Stomach (tissue), 9 donors: ENCODE measurements around the gene KLHL29. TPM values are rescaled to one million over a fixed set of nuclear protein-coding genes. Genes with fewer than 3 reads are reported as not detected.
A peak's percentile ranks its signal among the peaks of the same experiment; 100 is the strongest.

Experiments used
- DNase-seq, 2 donors: peaks; one replicate each; pipeline versions ENCODE4 v3.0.0 to v3.0.0-alpha.2; 2013 to 2019
- H3K27ac ChIP-seq, 5 donors: fragments of 200-600 bp in 4 of 5; sonication (generic) in 4 of 5; one replicate each; pipeline ENCODE4 v1.5.1; 2013 to 2019; ENCODE audit warnings: mild to moderate bottlenecking in 1 of 5, moderate library complexity in 1 of 5
- H3K27me3 ChIP-seq, 3 donors: fragments of 200-600 bp; sonication (generic); one replicate each; pipeline ENCODE4 v1.5.1; 2017 to 2019; ENCODE audit warnings: mixed run types in 1 of 3
- H3K36me3 ChIP-seq, 4 donors: fragments of 200-600 bp; sonication (generic); 1 replicate in 3 of 4; 2 replicates in 1 of 4; pipeline ENCODE4 v1.5.1; 2016 to 2019
- H3K4me1 ChIP-seq, 4 donors: fragments of 200-600 bp; sonication (generic); one replicate each; pipeline ENCODE4 v1.5.1; 2016 to 2019
- H3K4me3 ChIP-seq, 4 donors: fragments of 200-600 bp; sonication (generic) in 3 of 4; one replicate each; pipeline ENCODE4 v1.5.1; 2016 to 2019; ENCODE audit warnings: mild to moderate bottlenecking in 1 of 4
- H3K9me3 ChIP-seq, 4 donors: fragments of 200-600 bp; sonication (generic); one replicate each; pipeline ENCODE4 v1.5.1; 2016 to 2019
- CTCF ChIP-seq, 7 experiments: fragments of 450-650 bp in 4 of 7; fragments of 200-600 bp in 3 of 7; sonication (generic) in 3 of 7; IDR thresholded peaks; one replicate each; pipeline ENCODE4 v1.5.1; 2016 to 2019; ENCODE audit warnings: antibody characterized with exemption in 7 of 7, control low read depth in 2 of 7, mild to moderate bottlenecking in 1 of 7
- EP300 ChIP-seq: sonication (generic); formaldehyde crosslinking; IDR thresholded peaks from one replicate; pipeline ENCODE4 v1.6.1; 2017; ENCODE audit warnings: antibody characterized with exemption
- POLR2A ChIP-seq, 4 donors: fragments of 450-650 bp; IDR thresholded peaks; one replicate each; pipeline ENCODE4 v1.6.1; 2016; ENCODE audit warnings: antibody characterized with exemption in 4 of 4, control low read depth in 2 of 4, mild to moderate bottlenecking in 1 of 4, moderate library complexity in 1 of 4
- POLR2AphosphoS5 ChIP-seq, 3 donors: sonication (generic); formaldehyde crosslinking; IDR thresholded peaks; one replicate each; pipeline ENCODE4 v1.6.1; 2016; ENCODE audit warnings: antibody characterized with exemption in 3 of 3
- WGBS, 5 donors: extraction: QIAGEN DNeasy Blood & Tissue Kit in 3 of 5; methylation state at CpG; one replicate each; pipeline versions ENCODE4 v1.1.5 to v1.1.7; 2013 to 2018; 5-methylcytosine and 5-hydroxymethylcytosine counted together
- intact Hi-C: fragments of 100-400 bp; cut with DNase I; formaldehyde crosslinking; loops from one replicate; pipeline ENCODE4 v1.15.1; 2023; ENCODE audit warnings: low total_unique reads
- polyA plus RNA-seq, 3 donors: library from polyadenylated mRNA; stranded (reverse); fragments of 200-250 nt; gene quantifications; one replicate each; pipeline ENCODE4 v1.2.3, GENCODE V29; 2013
- total RNA-seq, 5 donors: library from RNA; depleted of rRNA; stranded (reverse); fragments of >200 nt; gene quantifications; one replicate each; pipeline versions ENCODE4 v1.1.0 to v1.2.3, GENCODE V29; 2014 to 2016
- donor health status: healthy with polysubstance abuse.
- donor health status: Bipolar disorder and iron deficiency.
- donor health status: healthy.

The KLHL29 gene
- total and polyA plus RNA-seq, 8 donors: under 0.01 to 6.6 (median 1.3) TPM

- intact Hi-C loops: no loop called here
Measured at GRCh38 chr2:23545811-23546210, 160.8 kb downstream of the KLHL29 start.

GRCh38 chr2:23546913-23547312 is 161.9 kb downstream of the KLHL29 start:
- intact Hi-C loops: no loop called here
- Histone ChIP-seq H3K4me1 (peaks cover 13 to 39% (median 23%) of the 10 kb centered on the region in 4 donors), H3K36me3 (no peaks in the 10 kb centered on the region), H3K9me3 (no peaks in the 10 kb centered on the region), H3K4me3 (no peak overlapping the region), H3K27ac (peak overlapping the region in 1 of 5 donors; percentile 76), H3K27me3 (no peaks in the 10 kb centered on the region)
- TF ChIP-seq POLR2AphosphoS5 (IDR thresholded peaks at IDR 0.05): no peak
- no peak for TF ChIP-seq CTCF (IDR thresholded peaks at IDR 0.05)
- no peak for TF ChIP-seq POLR2A (IDR thresholded peaks at IDR 0.05)
- TF ChIP-seq EP300: no peak
- 86 to 94% (median 90%) methylated on average over 13 of the region's 13 CpGs for WGBS, 5 donors
- no peak for DNase-seq

More at GRCh38 chr2:23545811-23546210, 160.8 kb downstream of the KLHL29 start:
- H3K4me1 ChIP-seq: peaks cover 13 to 49% (median 25%) of the 10 kb centered on the region in 4 donors
- 77 to 88% (median 80%) methylated on average over 2 to 3 of the region's 3 CpGs; no CpG with 5 or more reads in 1 of the 5 donors for WGBS, 5 donors
- H3K27ac ChIP-seq: peak overlapping the region in 2 of 5 donors; percentile 44 to 76
- no peak overlapping the region for H3K4me3 ChIP-seq
- DNase-seq: peak in 1 of 2 donors; percentile 72
- TF ChIP-seq POLR2AphosphoS5 (IDR thresholded peaks at IDR 0.05) (no peak), POLR2A (IDR thresholded peaks at IDR 0.05) (no peak), EP300 (no peak), CTCF (IDR thresholded peaks at IDR 0.05) (no peak)
- no peaks in the 10 kb centered on the region for H3K36me3 ChIP-seq
- H3K27me3 ChIP-seq: no peaks in the 10 kb centered on the region
- H3K9me3 ChIP-seq: no peaks in the 10 kb centered on the region

DNA sequence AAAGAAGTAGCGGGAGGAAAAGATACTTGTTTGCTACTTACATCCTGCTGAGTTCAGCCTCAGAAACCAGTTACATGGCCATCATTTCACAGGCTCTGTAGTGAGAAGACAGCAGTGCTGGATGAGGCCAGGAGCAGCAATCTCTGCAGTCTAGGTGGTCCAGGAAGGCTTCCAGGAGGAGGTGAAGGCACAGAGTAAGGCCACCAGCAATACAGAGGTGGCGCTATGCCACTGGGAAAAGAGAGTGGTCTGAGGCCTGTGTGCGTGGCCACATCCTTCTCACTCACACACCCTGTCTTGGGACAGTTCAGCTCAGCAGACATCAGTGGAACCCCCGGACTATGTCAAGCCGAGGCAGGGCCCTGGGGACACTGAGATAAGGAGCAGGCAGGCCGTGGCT is 162.7 kb downstream of the KLHL29 start:
- no peak for DNase-seq
- TF ChIP-seq POLR2AphosphoS5 (IDR thresholded peaks at IDR 0.05) (no peak), POLR2A (IDR thresholded peaks at IDR 0.05) (no peak), CTCF (IDR thresholded peaks at IDR 0.05) (no peak), EP300 (no peak)
- Histone ChIP-seq H3K27ac (peak overlapping the region in 1 of 5 donors; percentile 76), H3K4me3 (no peak overlapping the region), H3K27me3 (no peaks in the 10 kb centered on the region), H3K9me3 (no peaks in the 10 kb centered on the region), H3K36me3 (no peaks in the 10 kb centered on the region), H3K4me1 (peaks cover 10 to 33% (median 22%) of the 10 kb centered on the region in 4 donors)
- intact Hi-C loops: no loop called here
- 60 to 81% (median 68%) methylated on average over 6 of the region's 6 CpGs for WGBS, 5 donors

DNA sequence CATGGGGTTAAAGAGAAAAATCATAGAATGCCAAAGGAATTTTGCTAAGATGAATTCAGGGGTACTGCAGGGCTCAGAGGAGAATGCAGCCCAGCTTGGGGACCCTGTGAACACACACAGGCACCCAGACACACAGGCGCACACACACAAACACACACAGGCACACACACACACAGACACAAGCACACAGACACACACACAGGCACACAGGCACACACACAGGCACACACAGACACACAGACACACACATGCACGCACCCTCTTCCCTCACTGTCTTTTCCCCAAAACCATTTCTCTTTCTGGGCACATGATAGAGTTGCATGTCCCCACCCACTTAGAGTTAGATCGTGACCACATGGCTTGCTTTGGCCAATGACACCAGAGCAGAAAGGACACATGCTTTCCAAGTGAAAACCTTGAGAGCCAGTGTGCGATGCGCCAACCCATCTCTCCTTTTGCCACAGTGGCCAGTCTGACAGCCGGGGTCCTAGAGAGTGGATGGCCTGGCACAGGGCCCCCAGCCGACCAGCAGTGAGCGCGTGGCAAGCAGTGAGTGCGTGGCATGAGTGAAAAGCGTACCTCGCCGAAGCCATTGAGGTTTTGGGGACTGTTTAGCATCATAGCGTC is 163.3 kb downstream of the KLHL29 start:
- Histone ChIP-seq H3K36me3 (no peaks in the 10 kb centered on the region), H3K4me1 (peaks cover 10 to 36% (median 21%) of the 10 kb centered on the region in 4 donors), H3K4me3 (no peak overlapping the region), H3K9me3 (no peaks in the 10 kb centered on the region), H3K27me3 (no peaks in the 10 kb centered on the region), H3K27ac (peak overlapping the region in 1 of 5 donors; percentile 76)
- TF ChIP-seq POLR2A (IDR thresholded peaks at IDR 0.05): no peak
- no peak for TF ChIP-seq EP300
- no peak for DNase-seq
- intact Hi-C loops: no loop called here
- WGBS, 5 donors: 89 to 96% (median 95%) methylated on average over 14 of the region's 14 CpGs

DNA sequence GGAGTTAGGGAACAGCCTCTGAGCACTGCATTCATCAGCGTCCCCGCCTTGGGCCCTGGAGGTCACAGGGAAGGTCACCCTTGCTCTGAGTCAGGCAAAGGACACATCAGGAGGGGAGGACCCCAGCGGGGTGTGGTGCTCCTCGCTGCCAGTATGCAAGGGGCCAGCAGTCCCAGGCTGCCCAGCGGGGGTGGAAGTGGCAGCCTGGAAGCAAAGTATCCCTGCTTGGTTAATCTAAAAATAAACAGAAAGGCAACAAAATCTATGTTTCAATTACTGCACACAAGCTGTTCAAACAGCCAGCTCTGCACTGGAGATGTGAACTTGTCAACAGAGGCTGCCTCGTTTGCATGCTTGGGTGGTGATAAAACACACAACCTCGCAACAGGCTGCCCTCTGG is 164.1 kb downstream of the KLHL29 start:
- H3K36me3 ChIP-seq: no peaks in the 10 kb centered on the region
- peak in 1 of 2 donors; percentile 68 for DNase-seq
- H3K9me3 ChIP-seq: no peaks in the 10 kb centered on the region
- intact Hi-C loops: no loop called here
- 24 to 51% (median 37%) methylated on average over 7 of the region's 7 CpGs for WGBS, 5 donors
- H3K27ac ChIP-seq: peak overlapping the region in 2 of 5 donors; percentile 46 to 76
- peaks cover 13 to 43% (median 27%) of the 10 kb centered on the region in 4 donors for H3K4me1 ChIP-seq
- TF ChIP-seq EP300 (no peak), POLR2AphosphoS5 (IDR thresholded peaks at IDR 0.05) (no peak), CTCF (IDR thresholded peaks at IDR 0.05) (no peak), POLR2A (IDR thresholded peaks at IDR 0.05) (no peak)
- H3K4me3 ChIP-seq: no peak overlapping the region
- no peaks in the 10 kb centered on the region for H3K27me3 ChIP-seq
